K562 (cell line): ENCODE data around the gene SYTL2. TPM values are rescaled to one million over a fixed set of nuclear protein-coding genes. Genes with fewer than 3 reads are reported as not detected.

Experiments
- ATAC-seq: fragments of 200-7000 bp; cut with Tn5 transposase; 3 replicates; pipeline ENCODE4 v1.9.1; 2020; ENCODE audit warnings: moderate library complexity
- BruUV-seq: library from RNA; stranded (reverse); fragments of 400-500 nt; replicated peaks from 2 replicates; lab custom pipeline; 2021; lab: Mats Ljungman, UMichigan
- CTCF ChIA-PET: fragments of 300-600 bp; formaldehyde crosslinking; extraction: SDS; loops from one replicate; lab custom pipeline; 2021; ENCODE audit warnings: low intra/inter-chr PET ratio; lab: Yijun Ruan, JAX
- POLR2A ChIA-PET: fragments of 300-600, 350-650 bp; sonication (Branson Sonifier 250); formaldehyde crosslinking; extraction: SDS; loops from one replicate; lab custom pipeline; 2021; ENCODE audit warnings: antibody characterized with exemption, inconsistent platforms; lab: Yijun Ruan, JAX
- DNase-seq, 4 experiments: peaks; one replicate each; pipeline versions ENCODE4 v3.0.0 to v3.0.0-alpha.2; 2011 to 2018; ENCODE audit warnings: low spot score in 3 of 4, mixed read lengths in 3 of 4; ENCODE audit errors: extremely low read depth in 1 of 4
- FAIRE-seq: peaks from 2 replicates; lab custom pipeline; 2011; peaks lifted over from hg19 to GRCh38; lab: Jason Lieb, UNC
- H2AFZ ChIP-seq: 2 replicates; pipeline ENCODE4 v1.6.0; 2011; ENCODE audit warnings: low read depth, low read length, control low read depth, inconsistent platforms
- H3K27ac ChIP-seq: fragments of 200-600 bp; 3 replicates; pipeline ENCODE4 v1.8.0; 2011; ENCODE audit warnings: low read depth, mild to moderate bottlenecking, control low read depth, inconsistent platforms, low read length, moderate library complexity, mixed read lengths; ENCODE audit errors: extremely low read depth
- H3K27me3 ChIP-seq, 2 experiments: fragments of 300-600 bp in 1 of 2; 2 replicates in 1 of 2; 3 replicates in 1 of 2; pipeline versions ENCODE4 v1.6.0 to v1.8.0; 2011; ENCODE audit warnings: inconsistent platforms in 2 of 2, low read length in 2 of 2, mild to moderate bottlenecking in 1 of 2, mixed read lengths in 1 of 2, moderate library complexity in 1 of 2; ENCODE audit not compliant: control insufficient read depth in 2 of 2, insufficient read depth in 2 of 2
- H3K36me3 ChIP-seq: fragments of 300-600 bp; 3 replicates; pipeline ENCODE4 v1.8.0; 2011; ENCODE audit warnings: mild to moderate bottlenecking, low read length, inconsistent platforms; ENCODE audit not compliant: control insufficient read depth, insufficient read depth
- H3K4me1 ChIP-seq, 2 experiments: fragments of 200-600 bp in 1 of 2; replicated peaks in 1 of 2; 2 replicates in 1 of 2; 3 replicates in 1 of 2; pipeline versions ENCODE4 v1.5.1 to v1.8.0; 2011; ENCODE audit warnings: inconsistent platforms in 2 of 2, low read length in 2 of 2, mild to moderate bottlenecking in 1 of 2, mixed read lengths in 1 of 2, moderate library complexity in 1 of 2; ENCODE audit not compliant: control insufficient read depth in 2 of 2, insufficient read depth in 2 of 2
- H3K4me2 ChIP-seq: 2 replicates; pipeline ENCODE4 v1.6.1; 2011; ENCODE audit warnings: low read length, control low read depth, inconsistent platforms, mixed read lengths; ENCODE audit not compliant: insufficient read depth
- H3K4me3 ChIP-seq: fragments of 200-600 bp; sonication (generic), shearing (Covaris generic); 2 replicates; pipeline ENCODE4 v1.5.1; 2016; ENCODE audit warnings: control low read depth, inconsistent platforms
- H3K79me2 ChIP-seq: fragments of 200-600 bp; 3 replicates; pipeline ENCODE4 v1.8.0; 2011; ENCODE audit warnings: low read length, inconsistent platforms; ENCODE audit not compliant: control insufficient read depth, insufficient read depth
- H3K9ac ChIP-seq, 2 experiments: 2 replicates each; pipeline versions ENCODE4 v1.6.0 to v1.6.1; 2011; ENCODE audit warnings: low read depth in 2 of 2, low read length in 2 of 2, control low read depth in 1 of 2, inconsistent platforms in 1 of 2, mild to moderate bottlenecking in 1 of 2, mixed read lengths in 1 of 2; ENCODE audit not compliant: insufficient read depth in 1 of 2
- H3K9me1 ChIP-seq: one replicate; pipeline ENCODE4 v1.6.0; 2011; ENCODE audit warnings: inconsistent platforms, mild to moderate bottlenecking, low read length, moderate library complexity; ENCODE audit not compliant: control insufficient read depth, insufficient read depth
- H3K9me3 ChIP-seq: replicated peaks from 2 replicates; pipeline ENCODE4 v1.5.1; 2011; ENCODE audit warnings: low read depth, low read length, inconsistent platforms; ENCODE audit not compliant: control insufficient read depth, insufficient read depth
- H4K20me1 ChIP-seq: replicated peaks from 2 replicates; pipeline ENCODE4 v1.6.1; 2011; ENCODE audit warnings: low read length, inconsistent platforms, mixed read lengths; ENCODE audit not compliant: control insufficient read depth, insufficient read depth
- WGBS: fragments of 100-300 bp; shearing (Covaris generic); methylation state at CpG from one replicate; pipeline ENCODE4 v1.1.6; 2016; ENCODE audit warnings: low coverage, mixed read lengths; ENCODE audit not compliant: insufficient coverage; ENCODE audit errors: missing lambda C conversion rate; 5-methylcytosine and 5-hydroxymethylcytosine counted together
- in situ Hi-C: fragments of 300-500 bp; cut with MboI; formaldehyde crosslinking; loops from 4 replicates; pipeline ENCODE4 v1.15.0; 2018; ENCODE audit warnings: inconsistent platforms, mixed read lengths
- intact Hi-C: fragments of 100-400 bp; cut with micrococcal nuclease; formaldehyde crosslinking; loops from 2 replicates; pipeline ENCODE4 v1.14.2; 2022
- polyA plus RNA-seq, 8 experiments: library from polyadenylated mRNA; depleted of rRNA in 4 of 8; stranded (reverse) in 5 of 8; unstranded in 3 of 8; fragments of >200 nt; fragmentation: Nextera tagmentation in 2 of 8; fragmentation: Illumina TruSeq in 1 of 8; extraction: Ambion mirVana in 2 of 8; extraction: Trizol in 1 of 8; gene quantifications; 2 replicates each; pipeline versions ENCODE4 v1.2.1 to v1.2.3, GENCODE V29; 2011 to 2014; ENCODE audit warnings: inconsistent platforms in 1 of 8, missing spikeins in 1 of 8
- total RNA-seq, 7 experiments: library from RNA; depleted of rRNA in 6 of 7; stranded (reverse); fragments of >200 nt in 6 of 7; fragmentation: Illumina TruSeq in 2 of 7; extraction: Trizol in 2 of 7; gene quantifications; 2 replicates each; pipeline versions ENCODE4 v1.2.1 to v1.2.3, GENCODE V29; 2011 to 2021; ENCODE audit warnings: low replicate concordance in 1 of 7
- TF ChIP-seq, protein P1 (sequence below): IDR thresholded peaks from 2 replicates; pipeline ENCODE4 v1.6.1; 2011; ENCODE audit warnings: borderline replicate concordance, low read depth, mild to moderate bottlenecking, moderate library complexity, low read length; ENCODE audit not compliant: insufficient read depth, poor library complexity, severe bottlenecking

Gene SYTL2
- total and polyA plus RNA-seq, 9 of the 15 experiments (the other 6 are each of a cell fraction or from before 2014, with no cell fraction given), result 0.05 to 0.57 (median 0.35) TPM

GRCh38 chr11:85672105-85672902 is 138.6 kb downstream of the SYTL2 start:
- BruUV-seq, result no TSS peak
- Histone ChIP-seq H3K4me1 (no peaks in the 10 kb centered on the region), H3K9me1 (no peaks in the 10 kb centered on the region)
- POLR2A ChIA-PET, result no interaction called here
- TF ChIP-seq, protein P1, sequence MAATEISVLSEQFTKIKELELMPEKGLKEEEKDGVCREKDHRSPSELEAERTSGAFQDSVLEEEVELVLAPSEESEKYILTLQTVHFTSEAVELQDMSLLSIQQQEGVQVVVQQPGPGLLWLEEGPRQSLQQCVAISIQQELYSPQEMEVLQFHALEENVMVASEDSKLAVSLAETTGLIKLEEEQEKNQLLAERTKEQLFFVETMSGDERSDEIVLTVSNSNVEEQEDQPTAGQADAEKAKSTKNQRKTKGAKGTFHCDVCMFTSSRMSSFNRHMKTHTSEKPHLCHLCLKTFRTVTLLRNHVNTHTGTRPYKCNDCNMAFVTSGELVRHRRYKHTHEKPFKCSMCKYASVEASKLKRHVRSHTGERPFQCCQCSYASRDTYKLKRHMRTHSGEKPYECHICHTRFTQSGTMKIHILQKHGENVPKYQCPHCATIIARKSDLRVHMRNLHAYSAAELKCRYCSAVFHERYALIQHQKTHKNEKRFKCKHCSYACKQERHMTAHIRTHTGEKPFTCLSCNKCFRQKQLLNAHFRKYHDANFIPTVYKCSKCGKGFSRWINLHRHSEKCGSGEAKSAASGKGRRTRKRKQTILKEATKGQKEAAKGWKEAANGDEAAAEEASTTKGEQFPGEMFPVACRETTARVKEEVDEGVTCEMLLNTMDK, result no peak
- TF ChIP-seq, all 486 proteins: peak for 0
- Histone ChIP-seq H3K36me3 (no peaks in the 10 kb centered on the region), H2AFZ (no peak overlapping the region), H3K9ac (no peak overlapping the region), H3K27ac (no peak overlapping the region), H3K4me3 (no peak overlapping the region), H3K9me3 (no peaks in the 10 kb centered on the region), H3K4me2 (no peak overlapping the region), H4K20me1 (no peaks in the 10 kb centered on the region), H3K79me2 (no peaks in the 10 kb centered on the region), H3K27me3 (no peaks in the 10 kb centered on the region; a peak in 2 of 5 replicates)
- in situ Hi-C loops, result no loop called here
- no peak for FAIRE-seq
- CTCF ChIA-PET, result no interaction called here
- no peak; the same call in 2 of the 3 replicates for ATAC-seq
- no peak for DNase-seq
- intact Hi-C loops, result no loop called here
- 6% methylated on average over 8 of the region's 8 CpGs for WGBS
